Brain pericyte (primary cell): ENCODE measurements around the gene LMBRD2.
"Not testable (repeated sequence)": the region's sequence is repeated elsewhere in the genome, so short reads cannot be mapped to it uniquely, and the experiment has no call there.

Experiments used
- DNase-seq: peaks from one replicate; pipeline ENCODE4 v3.0.0-alpha.2; 2012; ENCODE audit warnings: low read depth, low spot score

The LMBRD2 gene

DNA sequence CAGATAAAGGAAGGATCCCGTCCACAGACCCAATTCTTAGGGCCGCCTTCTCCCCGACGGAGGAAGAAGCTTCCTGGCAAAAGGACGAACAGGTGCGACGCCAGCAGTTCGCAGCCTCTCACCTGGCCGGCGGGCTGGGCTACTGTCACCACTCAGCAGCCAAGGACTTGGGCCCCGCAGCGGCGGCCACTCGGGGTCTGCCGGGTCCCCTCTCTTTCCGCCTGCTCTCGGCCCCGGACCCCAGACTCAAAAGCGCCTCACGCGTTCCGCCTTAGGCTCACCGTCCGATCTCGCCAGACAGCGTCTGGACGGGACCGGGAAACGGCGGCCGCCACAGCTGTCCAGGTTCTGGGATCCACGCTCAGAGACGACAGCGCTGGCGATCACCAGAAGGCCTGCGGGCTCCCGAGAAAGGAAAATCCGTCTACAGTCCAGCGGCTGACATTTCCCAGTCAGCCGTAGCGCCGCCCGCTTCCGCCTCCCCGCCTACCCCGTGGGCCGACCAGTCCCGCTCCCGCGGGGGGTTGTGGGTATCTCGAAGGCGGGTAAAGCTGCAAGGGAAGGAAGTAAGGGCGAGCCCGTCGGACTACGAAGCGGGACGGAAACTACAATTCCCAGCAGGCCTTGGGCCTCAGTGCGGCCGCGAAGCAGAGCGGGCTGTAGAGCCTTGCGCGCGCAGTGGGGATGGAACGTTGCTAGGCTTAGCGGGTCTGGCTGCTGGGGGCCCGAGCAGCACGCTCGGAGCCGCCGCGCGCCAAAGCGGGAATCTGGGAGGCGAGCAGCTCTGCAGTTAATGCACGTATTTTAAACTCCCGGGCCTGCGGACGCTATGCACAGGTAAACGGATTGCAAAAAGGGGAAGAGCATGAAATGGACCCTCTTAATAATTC lies at the start of gene LMBRD2, which contains the start of gene SKP2:
Gene LMBRD2, minus strand, starts transcription at position 454 of the 890 bp plus-strand sequence. CDS start 8,538 bp downstream, outside the sequence.
Gene SKP2, plus strand, starts transcription at position 678 of the 890 bp plus-strand sequence. Its CDS starts 152 bp downstream, at position 830.
- peak; percentile 95 for DNase-seq

DNA sequence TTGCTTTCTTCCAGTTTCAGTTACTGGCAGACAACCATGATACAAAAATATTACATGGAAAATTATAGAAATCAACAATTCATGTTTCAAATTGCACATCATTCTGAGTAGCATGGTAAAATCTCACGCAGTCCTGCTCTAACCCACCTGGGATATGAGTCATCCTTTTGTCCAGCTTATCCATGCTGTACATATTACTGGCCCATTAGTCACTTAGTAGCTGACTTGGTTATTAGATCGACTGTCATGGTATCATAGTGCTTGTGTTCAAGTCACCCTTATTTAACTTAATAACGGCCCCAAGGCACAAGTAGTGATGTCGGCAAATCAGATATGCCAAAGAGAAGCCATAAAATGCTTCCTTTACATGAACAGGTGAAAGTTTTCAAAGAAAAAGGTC lies 48.8 kb upstream of the LMBRD2 start:
- DNase-seq = no peak

DNA sequence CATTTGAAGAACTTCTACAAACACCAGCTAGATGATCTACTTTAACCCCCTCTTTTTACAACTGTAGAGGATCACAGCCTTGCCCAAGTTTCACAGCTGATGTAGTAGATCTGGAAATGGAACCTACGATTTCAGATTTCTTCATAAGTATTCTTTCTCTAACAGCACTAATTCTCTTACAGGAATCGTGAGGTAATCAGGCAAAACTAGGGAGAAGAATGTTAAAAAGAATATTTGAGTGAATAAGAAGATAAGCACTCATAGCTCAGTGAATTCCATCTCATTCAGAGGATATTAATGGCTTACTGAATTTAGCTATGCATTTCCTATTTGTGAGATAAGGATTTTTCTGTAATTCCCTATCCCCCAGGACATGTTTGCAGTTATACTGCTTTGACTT lies 47.9 kb upstream of the LMBRD2 start:
- DNase-seq = no peak

- DNase-seq = not testable (repeated sequence)
Observed at GRCh38 chr5:36198783-36199182, 47.1 kb upstream of the LMBRD2 start.

GRCh38 chr5:36198281-36198680 lies 46.6 kb upstream of the LMBRD2 start:
- DNase-seq = no peak

DNA sequence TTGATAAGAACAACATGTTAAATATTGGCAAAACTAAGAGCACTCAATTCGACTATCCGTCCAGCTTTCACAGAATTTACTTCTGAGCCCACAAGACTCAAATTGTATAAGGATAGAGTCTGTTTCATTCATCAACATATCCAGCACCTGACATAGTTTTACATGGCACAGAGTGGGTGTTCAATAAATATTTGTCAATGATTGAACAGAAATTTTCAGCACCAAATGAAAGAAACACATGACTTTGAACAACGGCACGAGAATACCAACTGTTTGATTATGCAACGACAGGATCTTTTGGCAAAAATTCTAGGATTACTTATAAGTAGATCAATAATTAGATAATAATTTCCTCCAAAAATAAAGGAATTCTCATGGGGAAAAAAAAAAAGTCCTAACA lies 42.1 kb upstream of the LMBRD2 start:
- DNase-seq = no peak

DNA sequence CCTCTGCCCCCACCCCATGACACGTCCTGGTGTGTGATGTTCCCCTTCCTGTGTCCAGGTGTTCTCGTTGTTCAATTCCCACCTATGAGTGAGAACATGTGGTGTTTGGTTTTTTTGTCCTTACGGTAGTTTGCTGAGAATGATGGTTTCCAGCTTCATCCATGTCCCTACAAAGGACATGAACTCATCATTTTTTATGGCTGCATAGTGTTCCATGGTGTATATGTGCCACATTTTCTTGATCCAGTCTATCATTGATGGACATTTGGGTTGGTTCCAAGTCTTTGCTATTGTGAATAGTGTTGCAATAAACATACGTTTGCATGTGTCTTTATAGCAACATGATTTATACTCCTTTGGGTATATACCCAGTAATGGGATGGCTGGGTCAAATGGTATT lies 32.7 kb upstream of the LMBRD2 start:
- DNase-seq = not testable (repeated sequence)

DNA sequence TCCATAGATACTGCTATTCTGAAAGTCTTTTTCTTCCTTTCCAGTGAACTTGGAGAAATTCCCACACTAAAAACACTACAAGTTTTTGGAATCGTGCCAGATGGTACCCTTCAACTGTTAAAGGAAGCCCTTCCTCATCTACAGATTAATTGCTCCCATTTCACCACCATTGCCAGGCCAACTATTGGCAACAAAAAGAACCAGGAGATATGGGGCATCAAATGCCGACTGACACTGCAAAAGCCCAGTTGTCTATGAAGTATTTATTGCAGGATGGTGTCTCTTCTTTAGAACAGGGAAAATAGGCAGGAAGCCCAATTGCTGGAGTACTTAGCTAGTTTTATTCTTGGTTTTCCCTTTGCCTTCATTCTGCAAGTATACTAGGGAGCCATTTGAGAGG lies 30.1 kb upstream of the LMBRD2 start:
- no peak for DNase-seq

- no peak for DNase-seq
Observed at GRCh38 chr5:36180556-36181350, 29.1 kb upstream of the LMBRD2 start.

DNA sequence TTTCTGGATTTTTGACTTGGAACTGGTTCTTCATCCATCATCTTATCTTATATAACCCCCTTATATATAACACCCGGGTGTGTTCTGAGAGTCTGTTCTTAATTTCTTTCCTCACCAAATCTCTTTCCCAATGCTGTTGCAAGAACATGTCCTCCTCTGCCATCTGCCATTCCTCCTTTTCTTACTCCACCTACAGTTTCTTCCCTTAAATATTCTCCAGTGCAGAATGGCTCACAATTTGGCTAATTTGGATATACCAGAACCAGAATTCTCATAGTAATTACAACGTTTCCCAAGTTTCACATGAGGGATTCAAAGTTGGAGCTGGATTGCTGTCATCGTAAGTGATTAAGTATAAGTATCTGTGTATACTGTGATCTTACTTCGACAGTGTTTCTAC lies 28.3 kb upstream of the LMBRD2 start:
- no peak for DNase-seq

DNA sequence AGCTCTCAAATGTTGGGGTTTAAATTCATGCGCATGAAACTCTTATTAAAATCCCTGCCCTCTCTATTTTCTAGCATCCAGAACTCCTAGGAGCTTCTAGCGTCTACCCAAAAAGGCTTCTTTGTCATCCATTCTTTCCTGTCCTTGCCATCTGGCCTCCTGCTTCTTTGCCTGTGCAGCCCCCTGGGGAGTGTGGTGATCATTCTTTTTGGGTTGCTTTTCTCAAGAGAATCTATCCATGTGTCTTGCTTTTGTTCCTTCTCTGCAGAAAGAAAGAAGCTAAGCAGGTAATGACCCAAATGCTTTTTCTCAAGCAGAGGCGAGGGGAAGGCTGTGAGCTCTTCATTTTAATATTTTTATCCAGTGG lies 26.8 kb upstream of the LMBRD2 start:
- DNase-seq = no peak

DNA sequence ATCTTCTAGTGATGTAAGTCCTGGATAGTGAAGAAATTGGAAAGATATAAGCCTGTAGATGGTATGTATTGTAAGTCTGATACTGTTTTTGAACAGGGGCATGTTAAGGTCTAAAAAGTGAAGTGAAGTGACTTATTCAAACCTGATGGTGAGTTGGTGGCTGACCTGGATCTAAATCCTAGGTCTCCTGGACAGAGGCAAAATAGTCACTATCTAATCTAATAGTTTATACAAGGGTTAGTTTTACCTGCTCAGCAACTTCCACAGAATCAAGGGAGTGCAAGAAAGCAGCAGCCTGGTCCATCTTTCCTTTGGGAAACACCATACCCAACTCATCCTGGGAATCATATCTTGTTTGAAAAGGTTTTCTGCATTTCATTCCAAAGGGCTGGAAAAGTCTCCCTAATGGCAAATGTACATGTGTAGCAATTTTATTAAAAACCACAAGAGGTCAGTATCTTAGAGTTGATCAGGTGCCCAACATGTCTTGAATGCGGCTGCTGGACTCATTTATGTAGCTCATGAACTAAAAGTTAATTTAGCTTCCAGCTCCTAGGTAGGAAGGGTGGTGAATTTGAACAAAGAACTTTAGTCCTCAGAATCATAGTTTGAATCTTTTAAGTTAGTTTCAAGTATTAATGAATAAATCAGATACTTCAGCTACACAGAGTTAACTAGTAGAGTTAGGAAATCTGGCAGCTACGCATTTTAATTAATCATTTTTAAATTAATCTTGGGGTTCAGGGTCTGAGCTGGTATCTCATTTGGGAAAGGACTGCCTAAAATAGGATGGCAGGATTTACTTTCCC lies 26.2 kb upstream of the LMBRD2 start:
- peak; percentile 24 for DNase-seq

DNA sequence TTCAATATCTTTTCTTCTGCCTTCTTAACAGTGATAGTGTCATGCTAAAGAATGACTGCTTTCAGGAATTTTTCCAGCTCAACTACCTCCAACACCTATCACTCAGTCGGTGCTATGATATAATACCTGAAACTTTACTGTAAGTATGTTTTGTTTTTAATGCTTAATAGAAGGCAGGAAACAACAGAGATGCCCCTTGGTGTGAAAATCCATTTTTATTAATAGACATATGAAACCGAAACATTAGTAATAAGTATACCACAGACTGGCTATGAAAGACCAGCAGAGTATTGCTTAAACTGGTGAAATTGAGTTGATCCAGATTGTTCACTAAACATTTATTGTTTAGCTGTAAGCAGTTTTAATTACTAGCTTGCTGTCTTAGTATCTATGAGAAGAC lies 25.5 kb upstream of the LMBRD2 start:
- no peak for DNase-seq

- DNase-seq = no peak
Observed at GRCh38 chr5:36175043-36175442, 23.4 kb upstream of the LMBRD2 start.

- no peak for DNase-seq
Observed at GRCh38 chr5:36174119-36174518, 22.4 kb upstream of the LMBRD2 start.

GRCh38 chr5:36173426-36173825 lies 21.7 kb upstream of the LMBRD2 start:
- DNase-seq = no peak

GRCh38 chr5:36172599-36172998 lies 20.9 kb upstream of the LMBRD2 start:
- DNase-seq = no peak

- DNase-seq = no peak
Observed at GRCh38 chr5:36170832-36171424, 19.2 kb upstream of the LMBRD2 start.

GRCh38 chr5:36168737-36169136 lies 17.1 kb upstream of the LMBRD2 start:
- DNase-seq = no peak

GRCh38 chr5:36164461-36164860 lies 12.8 kb upstream of the LMBRD2 start:
- DNase-seq = no peak

- no peak for DNase-seq
Observed at GRCh38 chr5:36162810-36163486, 11.3 kb upstream of the LMBRD2 start.
